HEK293 (cell line): Measurements from ENCODE around the gene ARHGAP26.

Experiments used
- HOXD13 ChIP-seq: sonication (generic); formaldehyde crosslinking; IDR thresholded peaks from 2 replicates; pipeline ENCODE4 v1.8.0; 2022; ENCODE audit warnings: missing genetic modification reagents, borderline replicate concordance
- ZNF274 ChIP-seq, 2 experiments: fragments of 200-500 bp in 1 of 2; fragments of 450-650 bp in 1 of 2; sonication (Bioruptor generic) in 1 of 2; formaldehyde crosslinking in 1 of 2; IDR thresholded peaks; 2 replicates each; pipeline versions ENCODE4 v1.5.1 to v1.6.1; 2014 to 2016; ENCODE audit warnings: borderline replicate concordance in 1 of 2, inconsistent platforms in 1 of 2, low read length in 1 of 2, missing biosample characterization in 1 of 2, missing genetic modification characterization in 1 of 2
- ZNF404 ChIP-seq: fragments of 450-650 bp; formaldehyde crosslinking; IDR thresholded peaks from 2 replicates; pipeline ENCODE4 v1.5.1; 2017; ENCODE audit warnings: missing biosample characterization, missing genetic modification characterization
- ZNF416 ChIP-seq: fragments of 450-650 bp; formaldehyde crosslinking; IDR thresholded peaks from 2 replicates; pipeline ENCODE4 v1.5.1; 2016; ENCODE audit warnings: missing biosample characterization, missing genetic modification characterization
- ZNF777 ChIP-seq: fragments of 450-650 bp; formaldehyde crosslinking; IDR thresholded peaks from 2 replicates; pipeline ENCODE4 v1.5.1; 2017; ENCODE audit warnings: missing biosample characterization, missing genetic modification characterization, borderline replicate concordance
- ZNF792 ChIP-seq: fragments of 450-650 bp; formaldehyde crosslinking; IDR thresholded peaks from 2 replicates; pipeline ENCODE4 v1.5.1; 2016; ENCODE audit warnings: missing biosample characterization, missing genetic modification characterization
- TF ChIP-seq, protein P1 (sequence below): fragments of 450-650 bp; formaldehyde crosslinking; IDR thresholded peaks from 2 replicates; pipeline ENCODE4 v1.5.1; 2016; ENCODE audit warnings: missing biosample characterization, missing genetic modification characterization
- TF ChIP-seq, protein P2 (sequence below): fragments of 450-650 bp; formaldehyde crosslinking; IDR thresholded peaks from 2 replicates; pipeline ENCODE4 v1.5.1; 2016; ENCODE audit warnings: missing biosample characterization, missing genetic modification characterization, borderline replicate concordance
- TF ChIP-seq, protein P3 (sequence below): fragments of 450-650 bp; formaldehyde crosslinking; IDR thresholded peaks from 2 replicates; pipeline ENCODE4 v1.5.1; 2016; ENCODE audit warnings: missing biosample characterization, missing genetic modification characterization, low read depth

DNA sequence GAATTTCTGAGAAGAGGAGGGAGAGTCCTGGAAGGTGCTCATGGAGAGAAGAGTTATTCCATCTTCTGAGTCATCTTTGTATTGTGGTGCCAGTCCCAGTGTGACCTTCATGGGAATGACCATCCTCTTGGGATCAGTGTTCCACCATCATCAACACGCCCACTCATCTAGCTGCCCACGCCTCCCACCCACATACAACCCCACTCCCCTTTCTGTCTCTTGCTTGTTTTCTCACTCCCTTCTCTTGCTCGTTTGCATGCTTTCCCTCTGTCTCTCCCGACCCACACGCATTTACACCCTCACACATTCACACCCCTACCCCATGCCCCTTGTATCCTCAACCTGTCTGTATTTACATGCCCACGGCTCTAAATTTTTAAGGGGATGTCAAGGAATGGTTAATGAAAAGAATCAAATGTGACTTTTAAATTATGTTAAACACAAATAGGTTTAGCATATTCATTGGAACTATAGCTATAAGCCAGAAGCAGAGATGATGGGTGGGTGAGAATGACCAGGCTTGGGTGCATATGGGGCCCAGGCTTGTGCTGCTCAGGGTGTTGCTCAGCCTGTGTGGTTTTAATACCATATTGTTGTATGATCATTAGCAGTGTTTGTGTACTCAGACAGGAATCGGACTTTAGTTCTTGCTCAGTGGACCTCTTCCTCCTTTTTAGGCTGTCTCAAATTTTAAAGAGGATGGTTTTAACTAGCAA is 160.4 kb downstream of the ARHGAP26 start:
- TF ChIP-seq, protein P1, sequence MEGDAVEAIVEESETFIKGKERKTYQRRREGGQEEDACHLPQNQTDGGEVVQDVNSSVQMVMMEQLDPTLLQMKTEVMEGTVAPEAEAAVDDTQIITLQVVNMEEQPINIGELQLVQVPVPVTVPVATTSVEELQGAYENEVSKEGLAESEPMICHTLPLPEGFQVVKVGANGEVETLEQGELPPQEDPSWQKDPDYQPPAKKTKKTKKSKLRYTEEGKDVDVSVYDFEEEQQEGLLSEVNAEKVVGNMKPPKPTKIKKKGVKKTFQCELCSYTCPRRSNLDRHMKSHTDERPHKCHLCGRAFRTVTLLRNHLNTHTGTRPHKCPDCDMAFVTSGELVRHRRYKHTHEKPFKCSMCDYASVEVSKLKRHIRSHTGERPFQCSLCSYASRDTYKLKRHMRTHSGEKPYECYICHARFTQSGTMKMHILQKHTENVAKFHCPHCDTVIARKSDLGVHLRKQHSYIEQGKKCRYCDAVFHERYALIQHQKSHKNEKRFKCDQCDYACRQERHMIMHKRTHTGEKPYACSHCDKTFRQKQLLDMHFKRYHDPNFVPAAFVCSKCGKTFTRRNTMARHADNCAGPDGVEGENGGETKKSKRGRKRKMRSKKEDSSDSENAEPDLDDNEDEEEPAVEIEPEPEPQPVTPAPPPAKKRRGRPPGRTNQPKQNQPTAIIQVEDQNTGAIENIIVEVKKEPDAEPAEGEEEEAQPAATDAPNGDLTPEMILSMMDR = no peak
- TF ChIP-seq, protein P2, sequence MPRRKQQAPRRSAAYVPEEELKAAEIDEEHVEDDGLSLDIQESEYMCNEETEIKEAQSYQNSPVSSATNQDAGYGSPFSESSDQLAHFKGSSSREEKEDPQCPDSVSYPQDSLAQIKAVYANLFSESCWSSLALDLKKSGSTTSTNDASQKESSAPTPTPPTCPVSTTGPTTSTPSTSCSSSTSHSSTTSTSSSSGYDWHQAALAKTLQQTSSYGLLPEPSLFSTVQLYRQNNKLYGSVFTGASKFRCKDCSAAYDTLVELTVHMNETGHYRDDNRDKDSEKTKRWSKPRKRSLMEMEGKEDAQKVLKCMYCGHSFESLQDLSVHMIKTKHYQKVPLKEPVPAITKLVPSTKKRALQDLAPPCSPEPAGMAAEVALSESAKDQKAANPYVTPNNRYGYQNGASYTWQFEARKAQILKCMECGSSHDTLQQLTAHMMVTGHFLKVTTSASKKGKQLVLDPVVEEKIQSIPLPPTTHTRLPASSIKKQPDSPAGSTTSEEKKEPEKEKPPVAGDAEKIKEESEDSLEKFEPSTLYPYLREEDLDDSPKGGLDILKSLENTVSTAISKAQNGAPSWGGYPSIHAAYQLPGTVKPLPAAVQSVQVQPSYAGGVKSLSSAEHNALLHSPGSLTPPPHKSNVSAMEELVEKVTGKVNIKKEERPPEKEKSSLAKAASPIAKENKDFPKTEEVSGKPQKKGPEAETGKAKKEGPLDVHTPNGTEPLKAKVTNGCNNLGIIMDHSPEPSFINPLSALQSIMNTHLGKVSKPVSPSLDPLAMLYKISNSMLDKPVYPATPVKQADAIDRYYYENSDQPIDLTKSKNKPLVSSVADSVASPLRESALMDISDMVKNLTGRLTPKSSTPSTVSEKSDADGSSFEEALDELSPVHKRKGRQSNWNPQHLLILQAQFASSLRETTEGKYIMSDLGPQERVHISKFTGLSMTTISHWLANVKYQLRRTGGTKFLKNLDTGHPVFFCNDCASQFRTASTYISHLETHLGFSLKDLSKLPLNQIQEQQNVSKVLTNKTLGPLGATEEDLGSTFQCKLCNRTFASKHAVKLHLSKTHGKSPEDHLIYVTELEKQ (tag by site-specific recombination) = no peak
- no peak for TF ChIP-seq ZNF404
- no peak for TF ChIP-seq ZNF416
- TF ChIP-seq ZNF274 (IDR thresholded peaks at IDR 0.05; ENCODE audit: low read length) = no peak
- no peak for TF ChIP-seq ZNF274 (tag by site-specific recombination; IDR thresholded peaks at IDR 0.05; ENCODE audit: borderline replicate concordance)
- TF ChIP-seq, protein P3, sequence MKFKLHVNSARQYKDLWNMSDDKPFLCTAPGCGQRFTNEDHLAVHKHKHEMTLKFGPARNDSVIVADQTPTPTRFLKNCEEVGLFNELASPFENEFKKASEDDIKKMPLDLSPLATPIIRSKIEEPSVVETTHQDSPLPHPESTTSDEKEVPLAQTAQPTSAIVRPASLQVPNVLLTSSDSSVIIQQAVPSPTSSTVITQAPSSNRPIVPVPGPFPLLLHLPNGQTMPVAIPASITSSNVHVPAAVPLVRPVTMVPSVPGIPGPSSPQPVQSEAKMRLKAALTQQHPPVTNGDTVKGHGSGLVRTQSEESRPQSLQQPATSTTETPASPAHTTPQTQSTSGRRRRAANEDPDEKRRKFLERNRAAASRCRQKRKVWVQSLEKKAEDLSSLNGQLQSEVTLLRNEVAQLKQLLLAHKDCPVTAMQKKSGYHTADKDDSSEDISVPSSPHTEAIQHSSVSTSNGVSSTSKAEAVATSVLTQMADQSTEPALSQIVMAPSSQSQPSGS (tag by site-specific recombination) = no peak
- TF ChIP-seq ZNF777 = no peak
- no peak for TF ChIP-seq ZNF792 (tag by site-specific recombination)
- TF ChIP-seq HOXD13 (CRISPR knock-in tag) = no peak
